Measurements from ENCODE around the gene LMTK2.

GRCh38 chr7:98066934-98067507 lies 39.6 kb upstream of the LMTK2 start:
- TF ChIP-seq POLR2A (IDR thresholded peaks at IDR 0.05) (no peak), CTCF (IDR thresholded peaks at IDR 0.05) (no peak)

All from sigmoid colon (tissue), 3 donors.